A673 (cell line): ENCODE results near the gene SCD.

Experiments
- CTCF ChIP-seq: fragments of 300-800, 200-600 bp; sonication (generic); conservative IDR thresholded peaks from 2 replicates; pipeline ENCODE4 v1.5.1; 2017; ENCODE audit warnings: low read depth, mild to moderate bottlenecking, antibody characterized with exemption, low read length, moderate library complexity, mixed read lengths
- EZH2 ChIP-seq: fragments of 200-600 bp; sonication (generic); IDR thresholded peaks from 2 replicates; pipeline ENCODE4 v1.6.1; 2017; ENCODE audit warnings: borderline replicate concordance, low read depth, mild to moderate bottlenecking, mixed read lengths, antibody characterized with exemption, low read length; ENCODE audit not compliant: poor library complexity, severe bottlenecking

GRCh38 chr10:100333106-100333505 is 13.9 kb upstream of the SCD start:
- no peak for TF ChIP-seq CTCF
- no peak for TF ChIP-seq EZH2
